HG02870 (cell line): ENCODE data around the gene GALM.

Experiments used
- ATAC-seq: cut with Tn5 transposase; IDR thresholded peaks from one replicate; pipeline ENCODE4 v1.9.1; 2021; ENCODE audit warnings: mild to moderate bottlenecking, moderate library complexity; ENCODE audit not compliant: unreplicated experiment

GALM gene

DNA sequence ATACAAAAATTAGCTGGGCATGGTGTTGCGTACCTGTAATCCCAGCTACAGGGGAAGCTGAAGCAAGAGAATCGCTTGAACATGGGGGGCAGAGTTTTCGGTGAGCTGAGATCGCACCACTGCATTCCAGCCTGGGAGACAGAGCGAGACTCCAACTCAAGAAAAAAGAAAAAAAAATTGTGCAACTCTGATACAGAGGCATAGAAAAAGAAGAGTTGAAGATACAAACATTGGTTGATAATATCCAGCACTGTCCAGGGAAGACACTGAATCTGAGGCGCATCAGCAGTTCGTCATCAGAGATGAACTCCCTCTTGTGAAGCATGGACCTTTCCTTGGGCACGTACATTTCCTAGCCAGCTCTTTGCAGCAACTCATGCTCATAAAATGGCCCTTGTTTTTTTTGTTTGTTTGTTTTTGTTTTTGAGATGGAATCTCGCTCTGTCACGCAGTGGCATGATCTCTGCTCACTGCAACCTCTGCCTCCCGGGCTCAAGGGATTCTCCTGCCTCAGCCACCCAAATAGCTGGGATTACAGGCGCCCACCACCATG lies 16.7 kb upstream of the GALM start:
- ATAC-seq: no peak

DNA sequence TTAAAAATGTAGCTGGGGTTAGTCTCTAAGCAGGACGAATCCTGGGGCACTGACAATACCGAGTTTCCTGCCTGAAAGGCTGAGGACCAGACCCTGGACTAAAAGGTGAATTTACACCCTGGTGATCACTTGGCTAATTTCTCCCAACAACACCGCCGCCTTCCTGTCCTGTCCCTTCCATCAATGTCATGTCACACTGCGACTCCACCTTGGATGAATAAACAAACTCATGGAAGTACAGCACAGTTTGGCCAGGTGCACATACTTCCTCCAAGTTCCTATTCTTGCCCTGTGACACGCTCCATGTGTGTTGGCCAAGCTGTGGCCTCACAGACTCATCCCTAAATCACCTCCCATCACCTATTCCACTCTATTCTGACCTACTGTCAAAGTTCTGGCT lies 15.9 kb upstream of the GALM start:
- no peak for ATAC-seq

DNA sequence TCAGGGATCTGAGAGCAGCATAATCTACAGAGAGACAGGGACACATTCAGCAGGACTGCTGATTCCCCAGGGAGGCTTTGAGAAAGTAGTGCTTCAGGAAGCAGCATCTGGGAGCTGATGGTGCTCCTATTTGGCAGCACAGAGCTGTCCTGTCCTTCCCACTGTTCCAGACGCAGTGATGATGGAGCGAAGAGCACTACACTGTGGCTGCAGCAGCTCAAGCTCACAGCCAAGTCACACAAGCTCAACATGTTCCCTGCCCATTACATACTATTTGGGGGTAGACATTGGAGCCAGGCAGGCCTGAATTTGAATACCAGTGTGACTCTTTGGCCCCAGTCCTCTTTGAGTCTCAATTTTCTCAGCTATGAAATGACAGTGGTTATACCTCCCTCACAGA lies 15.2 kb upstream of the GALM start:
- ATAC-seq: no peak

- peak; percentile 45 for ATAC-seq
These were observed 13.3 kb upstream of the GALM start for GRCh38 chr2:38652431-38653273.

GRCh38 chr2:38653380-38653714 lies 12.6 kb upstream of the GALM start:
- ATAC-seq: no peak

DNA sequence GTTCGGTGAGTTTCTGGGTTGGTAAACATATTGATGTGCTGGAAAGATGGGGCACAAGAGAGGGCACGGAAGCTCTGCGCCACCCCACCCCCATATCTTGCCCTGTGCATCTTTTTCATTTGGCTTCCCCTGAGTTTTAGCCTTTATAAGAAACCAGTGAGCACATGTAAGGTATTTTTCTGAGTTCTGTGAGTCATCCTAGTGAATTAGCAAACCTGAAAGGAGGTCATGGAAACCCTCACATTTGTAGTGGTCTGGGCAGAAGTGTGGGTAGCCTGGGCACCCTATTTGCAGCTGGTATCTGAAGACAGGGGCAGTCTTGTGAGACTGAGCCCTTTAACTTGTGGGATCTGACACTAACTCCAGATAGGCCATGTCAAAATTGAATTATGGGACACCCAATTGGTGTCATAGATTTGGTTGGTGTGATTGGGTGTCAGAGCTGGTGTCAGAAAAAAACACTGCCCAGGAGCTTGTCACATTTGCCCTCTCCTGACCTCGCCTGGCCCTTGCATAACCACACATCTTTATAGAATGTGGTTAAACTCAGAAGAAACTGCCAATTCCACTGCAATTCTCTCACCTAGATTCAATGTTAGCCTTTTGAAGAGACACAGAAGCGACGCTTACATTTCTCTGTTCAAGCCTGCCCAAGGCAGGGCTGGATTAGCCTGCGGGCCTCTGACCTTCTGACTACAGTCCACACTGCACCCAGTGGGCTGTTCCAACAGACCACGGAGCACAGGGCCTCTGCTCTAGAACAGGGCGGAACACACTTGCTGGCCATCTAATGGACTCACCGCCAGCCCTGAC lies 12.0 kb upstream of the GALM start:
- no peak for ATAC-seq

GRCh38 chr2:38654528-38655381 lies 11.2 kb upstream of the GALM start:
- ATAC-seq: no peak

DNA sequence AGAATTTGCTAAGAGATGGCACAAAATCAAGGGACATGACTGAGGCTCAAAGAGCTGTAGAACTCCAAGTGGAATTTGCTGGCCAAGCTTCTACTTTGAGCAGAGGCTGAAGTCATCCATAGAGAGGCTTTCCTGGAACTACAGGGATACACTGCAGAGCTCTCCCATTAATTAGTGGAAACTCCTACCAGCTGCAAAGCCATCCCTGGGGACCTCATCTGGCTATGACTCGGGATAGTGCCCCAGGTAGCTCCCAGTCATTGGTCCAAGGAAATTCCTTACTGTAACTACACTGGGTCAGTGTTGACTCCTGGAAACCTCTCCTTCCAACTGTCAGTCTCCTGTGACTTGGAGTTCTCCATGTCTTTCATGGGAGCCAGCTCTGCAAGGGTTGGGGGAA lies 10.5 kb upstream of the GALM start:
- ATAC-seq: no peak

- ATAC-seq: no peak
These were observed 8.9 kb upstream of the GALM start for GRCh38 chr2:38656866-38657480.

GRCh38 chr2:38658613-38659012 lies 7.3 kb upstream of the GALM start:
- ATAC-seq: no peak

GRCh38 chr2:38659115-38659514 lies 6.8 kb upstream of the GALM start:
- ATAC-seq: no peak

DNA sequence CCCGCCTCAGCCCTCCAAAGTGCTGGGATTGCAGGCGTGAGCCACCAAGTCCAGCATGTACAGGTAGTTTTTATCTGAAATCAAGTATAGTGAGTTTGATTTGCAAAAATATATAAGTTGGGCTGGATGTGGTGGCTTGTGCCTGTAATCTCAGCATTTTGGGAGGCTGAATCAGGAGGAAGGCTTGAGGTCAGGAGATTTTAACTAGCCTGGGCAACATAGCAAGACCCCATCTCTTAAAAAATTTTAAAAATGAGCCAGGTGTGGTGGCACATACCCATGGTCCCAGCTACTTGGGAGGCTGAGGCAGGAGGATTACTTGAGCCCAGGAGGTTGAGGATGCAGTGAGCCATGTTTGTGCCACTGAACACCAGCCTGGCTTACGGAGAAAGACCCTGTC lies 5.6 kb upstream of the GALM start:
- ATAC-seq: no peak

DNA sequence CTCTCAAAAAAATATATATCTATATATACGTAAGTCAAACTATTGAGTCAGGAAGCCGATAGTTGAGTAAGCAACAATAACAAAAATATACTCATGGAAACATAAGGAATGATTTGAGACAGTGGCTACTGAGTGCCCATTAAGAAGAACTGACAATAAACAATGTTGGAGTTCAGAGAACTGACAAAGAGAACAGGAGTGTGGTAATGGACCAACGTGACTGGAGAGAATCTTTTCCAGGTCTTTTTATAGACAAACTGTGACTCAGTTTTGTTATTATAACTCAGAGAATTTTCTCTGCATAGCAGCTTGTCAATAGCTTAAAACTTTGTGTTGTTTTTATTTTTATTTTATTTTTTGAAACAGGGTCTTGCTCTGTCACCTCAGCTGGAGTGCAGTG lies 4.6 kb upstream of the GALM start:
- no peak for ATAC-seq

- no peak for ATAC-seq
These were observed 619 bp downstream of the GALM start for GRCh38 chr2:38666556-38666910.

DNA sequence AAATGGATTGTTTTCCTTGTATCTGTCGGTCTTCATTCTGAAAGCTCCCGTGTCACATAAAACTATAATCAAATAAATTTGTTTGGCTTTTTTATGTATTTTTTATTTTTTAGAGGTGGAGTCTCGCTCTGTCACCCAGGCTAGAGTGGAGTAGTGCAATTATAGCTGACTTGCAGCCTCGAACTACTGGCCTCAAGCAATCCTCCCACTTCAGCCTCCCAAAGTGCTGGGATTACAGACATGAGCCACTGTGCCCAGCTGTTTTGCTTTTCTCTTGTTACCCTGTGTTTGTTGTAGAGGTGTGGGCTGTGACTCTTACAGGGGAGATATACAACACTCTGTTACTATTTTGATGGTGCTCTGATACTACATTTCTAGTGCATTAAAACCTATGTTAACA lies 2.2 kb downstream of the GALM start:
- ATAC-seq: no peak

DNA sequence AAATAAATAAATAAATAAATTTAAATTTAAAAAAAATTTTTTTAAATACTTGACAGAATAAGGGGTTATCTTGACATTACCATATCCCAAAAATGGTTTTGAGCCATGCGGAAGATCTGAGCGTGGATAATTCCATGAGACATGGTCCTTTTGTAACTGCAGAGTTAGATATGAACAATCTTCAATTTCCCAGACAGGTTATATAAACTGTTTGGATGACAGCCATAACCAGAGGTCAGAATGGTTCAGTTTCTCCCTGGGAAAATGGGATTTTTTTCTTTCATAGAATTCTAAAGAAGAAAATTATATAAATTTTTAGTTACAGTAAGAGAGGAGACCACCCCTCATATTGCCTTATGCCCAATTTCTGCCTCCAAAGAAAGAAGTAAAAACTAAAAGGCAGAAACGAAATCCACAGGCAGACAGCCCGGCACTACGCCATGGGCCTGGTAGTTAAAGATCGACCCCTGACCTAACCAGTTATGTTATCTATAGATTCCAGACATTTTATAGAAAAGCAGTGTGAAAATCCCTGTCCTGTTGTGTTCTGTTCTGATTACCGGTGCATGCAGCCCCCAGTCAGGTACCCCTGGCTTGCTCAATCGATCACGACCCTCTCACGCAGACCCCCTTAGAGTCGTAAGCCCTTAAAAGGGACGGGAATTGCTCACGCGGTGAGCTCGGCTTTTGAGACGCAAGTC lies 3.0 kb downstream of the GALM start:
- ATAC-seq: no peak

DNA sequence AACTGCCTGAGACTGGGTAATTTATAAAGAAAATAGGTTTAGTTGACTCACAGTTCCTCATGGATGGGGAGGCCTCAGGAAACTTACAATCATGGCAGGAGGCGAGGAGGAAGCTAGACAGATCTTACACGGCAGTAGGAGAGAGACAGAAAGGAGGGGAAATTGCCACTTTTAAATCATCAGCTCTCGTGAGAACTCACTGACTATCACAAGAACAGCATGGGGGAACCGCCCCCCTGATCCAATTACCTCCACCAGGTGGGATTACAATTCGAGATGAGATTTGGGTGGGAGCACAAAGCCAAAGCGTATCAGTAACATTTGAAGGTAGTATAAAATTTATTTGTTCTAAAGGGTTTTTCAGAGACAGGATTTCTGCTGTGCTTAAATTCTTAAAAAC lies 5.4 kb downstream of the GALM start:
- no peak for ATAC-seq

GRCh38 chr2:38671946-38672345 lies 6.0 kb downstream of the GALM start:
- ATAC-seq: no peak

DNA sequence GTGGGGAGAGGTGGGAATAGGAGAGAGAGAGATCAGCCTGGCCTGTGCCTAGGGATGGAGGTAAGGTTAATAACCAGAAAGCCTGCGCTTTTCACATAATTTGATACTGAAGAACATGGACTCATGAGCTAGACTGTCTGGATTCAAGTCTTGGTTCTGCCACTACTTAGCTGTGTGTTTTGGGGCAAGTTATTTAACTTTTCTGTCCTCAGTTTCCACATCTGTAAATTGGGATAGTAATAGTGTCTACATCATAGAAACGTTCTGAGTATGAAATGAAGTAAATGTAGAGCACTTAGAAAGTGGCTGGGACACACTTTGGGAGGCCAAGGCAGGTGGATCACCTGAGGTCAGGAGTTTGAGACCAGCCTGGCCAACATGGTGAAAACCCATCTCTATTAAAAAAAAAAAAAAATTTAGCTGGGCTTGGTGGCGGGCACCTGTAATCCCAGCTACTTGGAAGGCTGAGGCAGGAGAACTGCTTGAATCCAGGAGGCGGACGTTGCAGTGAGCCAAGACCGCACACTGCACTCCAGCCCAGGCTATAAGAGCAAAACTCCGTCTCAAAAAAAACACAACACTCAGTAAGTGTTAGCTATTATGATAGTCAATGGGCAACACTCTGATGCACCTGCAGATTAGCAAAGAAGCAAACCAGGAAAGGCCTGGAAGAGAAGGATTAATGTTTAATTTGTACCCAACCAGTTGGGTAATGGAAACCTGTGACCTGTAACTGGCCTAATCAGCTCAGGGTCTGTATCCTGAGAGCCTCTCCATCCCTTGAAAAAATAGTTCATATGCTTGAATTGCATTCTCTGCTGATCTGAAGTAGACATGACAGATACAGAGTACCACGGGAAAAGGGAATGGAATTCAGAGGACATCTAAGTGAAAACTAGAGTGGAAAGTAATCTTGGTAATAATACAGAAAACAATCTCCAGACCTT lies 6.8 kb downstream of the GALM start:
- ATAC-seq: no peak
